Bronchial epithelial cell (primary cell): Measurements from ENCODE around the gene OR6C65. TPM values are rescaled to one million over a fixed set of nuclear protein-coding genes. Genes with fewer than 3 reads are reported as not detected.
"Not testable (repeated sequence)": the region's sequence is repeated elsewhere in the genome, so short reads cannot be mapped to it uniquely, and the experiment has no call there.

Source experiments
- DNase-seq: peaks from one replicate; pipeline ENCODE4 v3.0.0-alpha.2; 2010; ENCODE audit warnings: low read depth
- FAIRE-seq: peaks from 2 replicates; lab custom pipeline; 2011; peaks lifted over from hg19 to GRCh38; lab: Jason Lieb, UNC
- H3K27me3 ChIP-seq: 2 replicates; pipeline ENCODE4 v1.5.1; 2011; ENCODE audit warnings: low read length; ENCODE audit not compliant: control insufficient read depth, insufficient read depth
- H3K36me3 ChIP-seq: 2 replicates; pipeline ENCODE4 v1.5.1; 2011; ENCODE audit warnings: low read length; ENCODE audit not compliant: control insufficient read depth, insufficient read depth
- H3K4me3 ChIP-seq: 2 replicates; pipeline ENCODE4 v1.5.1; 2011; ENCODE audit warnings: mild to moderate bottlenecking, low read depth, low read length, control low read depth
- CTCF ChIP-seq: IDR thresholded peaks from 2 replicates; pipeline ENCODE4 v1.5.1; 2011; ENCODE audit warnings: mild to moderate bottlenecking, moderate library complexity, low read length, control low read depth, inconsistent platforms; ENCODE audit not compliant: insufficient read depth, severe bottlenecking
- total RNA-seq: library from RNA; depleted of rRNA; stranded (reverse); fragments of >200 nt; gene quantifications from 2 replicates; pipeline ENCODE4 v1.2.1, GENCODE V29; 2014

OR6C65 gene
- total RNA-seq, 1 donor from 2014 or later = not detected

- Histone ChIP-seq H3K36me3 (no peaks in the 10 kb centered on the region), H3K4me3 (no peak overlapping the region), H3K27me3 (no peaks in the 10 kb centered on the region)
- FAIRE-seq = no peak
- no peak for DNase-seq
- no peak for TF ChIP-seq CTCF
Measured at GRCh38 chr12:55392032-55392795, 8.1 kb upstream of the OR6C65 start.

- Histone ChIP-seq H3K27me3 (no peaks in the 10 kb centered on the region), H3K4me3 (no peak overlapping the region), H3K36me3 (no peaks in the 10 kb centered on the region)
- FAIRE-seq (no peak), DNase-seq (no peak)
- TF ChIP-seq CTCF = no peak
Measured at GRCh38 chr12:55396326-55396725, 4.0 kb upstream of the OR6C65 start.

- no peaks in the 10 kb centered on the region for H3K36me3 ChIP-seq
- DNase-seq = no peak
- no peak for FAIRE-seq
- TF ChIP-seq CTCF = no peak
- no peak overlapping the region for H3K4me3 ChIP-seq
- H3K27me3 ChIP-seq = no peaks in the 10 kb centered on the region
Measured at GRCh38 chr12:55407866-55408265, 7.5 kb downstream of the OR6C65 start.

GRCh38 chr12:55409133-55409532, 8.8 kb downstream of the OR6C65 start:
- not testable (repeated sequence) for H3K27me3 ChIP-seq, H3K4me3 ChIP-seq, H3K36me3 ChIP-seq, FAIRE-seq, DNase-seq

GRCh38 chr12:55412138-55412537, 11.8 kb downstream of the OR6C65 start:
- not testable (repeated sequence) for H3K27me3 ChIP-seq, FAIRE-seq, H3K4me3 ChIP-seq, H3K36me3 ChIP-seq, DNase-seq

- not testable (repeated sequence) for H3K36me3 ChIP-seq, DNase-seq, H3K27me3 ChIP-seq, H3K4me3 ChIP-seq
- peak; percentile 40 for FAIRE-seq
Measured at GRCh38 chr12:55413498-55414388, 13.4 kb downstream of the OR6C65 start.

GRCh38 chr12:55414396-55414823, 14.1 kb downstream of the OR6C65 start:
- H3K4me3 ChIP-seq, FAIRE-seq, H3K36me3 ChIP-seq, DNase-seq, H3K27me3 ChIP-seq: not testable (repeated sequence)

- FAIRE-seq, H3K27me3 ChIP-seq, DNase-seq, H3K36me3 ChIP-seq, H3K4me3 ChIP-seq: not testable (repeated sequence)
Measured at GRCh38 chr12:55414889-55415288, 14.6 kb downstream of the OR6C65 start.
